Loucy (cell line): ENCODE results near the gene MGLL.
A peak's percentile ranks its signal among the peaks of the same experiment; 100 is the strongest.

Source experiments
- EZH2phosphoT487 ChIP-seq: fragments of 200-600 bp; IDR thresholded peaks from 2 replicates; pipeline ENCODE4 v1.6.1; 2018; ENCODE audit warnings: antibody characterized with exemption, mild to moderate bottlenecking, moderate library complexity, borderline replicate concordance
- TF ChIP-seq, protein P1 (sequence below): fragments of 200-600 bp; sonication (generic); conservative IDR thresholded peaks from 2 replicates; pipeline ENCODE4 v1.5.1; 2014; ENCODE audit warnings: mild to moderate bottlenecking, antibody characterized with exemption, low read length

DNA sequence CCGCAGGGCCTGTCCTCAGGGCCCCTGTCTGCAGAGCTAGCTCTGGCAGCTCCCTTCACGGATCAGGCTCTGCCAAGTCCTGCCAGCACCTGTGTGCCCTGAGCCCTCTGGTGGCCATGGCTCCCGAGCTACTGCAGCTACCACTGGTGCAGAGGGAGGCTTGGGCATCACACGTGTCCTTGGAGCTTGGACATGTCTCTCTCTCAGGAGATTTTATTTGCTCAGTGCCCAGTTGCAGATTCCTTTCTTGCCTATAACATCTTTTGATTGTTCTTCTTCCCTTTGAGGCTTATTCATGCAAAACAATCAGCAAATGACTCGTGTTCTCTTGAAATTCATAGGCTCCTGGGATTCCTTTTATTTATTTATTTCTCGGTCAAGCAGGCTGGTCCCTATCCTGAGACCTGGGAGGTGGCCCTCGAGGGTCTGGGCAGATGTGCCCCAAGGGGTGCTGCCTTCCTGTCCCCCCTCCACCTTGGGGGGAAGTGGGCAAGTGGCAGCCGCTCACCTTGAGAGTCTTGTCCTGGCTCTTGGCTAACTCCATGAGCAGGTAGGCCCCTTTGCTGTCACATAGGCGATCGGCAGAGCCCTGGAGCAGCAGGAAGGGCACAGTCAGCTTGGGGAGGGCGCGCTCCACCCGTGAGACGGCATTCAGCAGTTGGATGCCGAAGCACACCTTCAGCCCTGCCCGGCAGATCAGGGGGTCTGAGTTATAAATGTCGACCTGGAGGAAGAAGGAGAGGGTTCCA, 127.7 kb downstream of the MGLL start:
- TF ChIP-seq, protein P1, sequence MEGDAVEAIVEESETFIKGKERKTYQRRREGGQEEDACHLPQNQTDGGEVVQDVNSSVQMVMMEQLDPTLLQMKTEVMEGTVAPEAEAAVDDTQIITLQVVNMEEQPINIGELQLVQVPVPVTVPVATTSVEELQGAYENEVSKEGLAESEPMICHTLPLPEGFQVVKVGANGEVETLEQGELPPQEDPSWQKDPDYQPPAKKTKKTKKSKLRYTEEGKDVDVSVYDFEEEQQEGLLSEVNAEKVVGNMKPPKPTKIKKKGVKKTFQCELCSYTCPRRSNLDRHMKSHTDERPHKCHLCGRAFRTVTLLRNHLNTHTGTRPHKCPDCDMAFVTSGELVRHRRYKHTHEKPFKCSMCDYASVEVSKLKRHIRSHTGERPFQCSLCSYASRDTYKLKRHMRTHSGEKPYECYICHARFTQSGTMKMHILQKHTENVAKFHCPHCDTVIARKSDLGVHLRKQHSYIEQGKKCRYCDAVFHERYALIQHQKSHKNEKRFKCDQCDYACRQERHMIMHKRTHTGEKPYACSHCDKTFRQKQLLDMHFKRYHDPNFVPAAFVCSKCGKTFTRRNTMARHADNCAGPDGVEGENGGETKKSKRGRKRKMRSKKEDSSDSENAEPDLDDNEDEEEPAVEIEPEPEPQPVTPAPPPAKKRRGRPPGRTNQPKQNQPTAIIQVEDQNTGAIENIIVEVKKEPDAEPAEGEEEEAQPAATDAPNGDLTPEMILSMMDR, result peak; percentile 36
- TF ChIP-seq EZH2phosphoT487, result no peak
